Measurements from ENCODE around the gene PLEKHM1.

Gene PLEKHM1

DNA sequence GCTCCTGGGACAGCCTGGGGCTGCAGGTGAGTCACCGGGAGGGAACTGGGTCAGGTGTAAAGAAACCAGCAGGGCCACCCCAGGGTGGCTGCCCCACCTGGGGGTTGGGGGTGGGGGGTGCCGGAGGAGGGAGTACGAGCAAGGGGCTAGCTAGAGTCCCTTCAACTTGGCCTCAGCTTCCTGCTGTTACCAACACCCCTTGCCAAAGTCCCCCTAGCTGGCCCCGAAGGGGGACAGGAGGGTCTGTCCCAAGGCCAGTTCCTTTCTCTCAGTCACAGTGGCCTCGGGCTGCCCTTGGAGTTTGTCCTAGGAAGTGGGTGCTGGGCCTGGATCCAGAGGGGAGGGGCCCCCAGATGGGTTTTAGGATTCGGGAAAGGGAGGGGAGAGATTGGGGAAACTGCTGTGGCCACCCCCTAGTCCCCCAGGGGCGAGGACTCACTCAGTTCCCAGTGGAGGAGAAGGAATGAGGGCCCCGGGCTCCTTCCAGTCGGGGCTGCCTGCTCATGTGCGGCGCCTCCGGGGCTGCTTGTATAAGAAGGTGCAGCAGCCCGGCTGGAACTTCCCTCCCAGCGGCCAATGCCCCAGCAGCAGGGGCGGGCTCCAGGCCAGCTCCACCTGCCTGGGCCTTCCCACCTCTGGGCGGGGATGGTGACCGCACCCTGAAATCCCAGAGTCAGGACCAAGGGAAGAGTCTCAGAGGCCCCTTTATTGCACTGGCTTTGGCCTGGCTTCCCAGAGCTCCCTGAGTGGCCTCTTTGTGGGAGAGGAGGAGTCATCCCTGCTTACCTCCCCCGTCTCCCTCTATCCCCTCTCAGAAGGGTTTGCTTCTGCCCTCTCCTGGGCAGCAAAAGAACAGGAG is 65.2 kb downstream of the PLEKHM1 start:
- DNase-seq: peak; percentile 76

GRCh38 chr17:45424769-45425124 is 65.8 kb downstream of the PLEKHM1 start:
- no peak for DNase-seq

DNA sequence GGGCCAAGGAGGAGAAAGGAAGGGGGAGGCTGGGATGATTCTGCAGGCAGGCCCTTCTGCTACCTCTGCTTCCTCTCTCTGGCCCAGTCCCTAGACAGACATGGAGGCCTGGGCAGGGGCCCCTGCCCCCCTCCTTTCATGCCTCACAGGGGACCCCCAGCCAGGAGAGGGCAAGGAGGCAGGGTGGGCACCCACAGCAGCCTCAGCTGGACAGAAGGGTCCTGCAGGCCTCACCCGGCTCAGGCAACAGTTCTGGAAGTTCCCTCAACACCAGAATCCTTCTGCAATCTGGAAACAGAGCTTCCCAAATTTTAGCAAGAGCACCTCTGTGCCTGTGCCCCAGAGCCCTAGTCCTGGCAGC is 66.6 kb downstream of the PLEKHM1 start:
- DNase-seq: no peak

DNA sequence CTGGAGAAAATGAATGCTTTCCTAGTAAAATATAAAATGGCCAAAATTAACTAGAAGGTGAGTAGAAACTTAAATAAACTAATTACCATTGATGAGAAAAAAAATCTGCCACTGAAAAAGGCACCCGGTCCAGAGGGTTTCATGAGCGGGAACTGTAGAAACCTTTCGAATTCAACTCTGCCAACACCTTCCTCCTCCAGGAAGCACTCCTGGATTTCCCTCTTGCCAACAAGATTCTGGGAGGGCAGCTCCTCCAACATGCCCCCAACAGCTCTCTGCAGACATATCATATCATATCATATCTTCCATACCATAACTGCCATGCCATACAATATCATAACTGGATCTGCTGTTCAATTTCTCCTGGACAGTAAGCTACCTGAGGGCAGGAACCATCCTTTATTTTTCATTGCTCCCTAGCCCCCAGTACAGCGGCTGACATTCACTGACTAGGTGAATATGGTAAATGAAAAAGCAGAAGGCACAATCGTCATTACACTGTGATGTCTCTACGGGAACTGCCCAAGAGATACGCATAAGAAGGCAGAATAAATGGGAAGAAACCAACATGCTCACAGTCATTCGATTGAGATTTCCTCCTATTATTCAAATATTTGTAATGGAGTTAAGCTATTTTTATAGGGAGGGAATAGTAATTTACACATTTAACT is 67.1 kb downstream of the PLEKHM1 start:
- no peak for DNase-seq

DNA sequence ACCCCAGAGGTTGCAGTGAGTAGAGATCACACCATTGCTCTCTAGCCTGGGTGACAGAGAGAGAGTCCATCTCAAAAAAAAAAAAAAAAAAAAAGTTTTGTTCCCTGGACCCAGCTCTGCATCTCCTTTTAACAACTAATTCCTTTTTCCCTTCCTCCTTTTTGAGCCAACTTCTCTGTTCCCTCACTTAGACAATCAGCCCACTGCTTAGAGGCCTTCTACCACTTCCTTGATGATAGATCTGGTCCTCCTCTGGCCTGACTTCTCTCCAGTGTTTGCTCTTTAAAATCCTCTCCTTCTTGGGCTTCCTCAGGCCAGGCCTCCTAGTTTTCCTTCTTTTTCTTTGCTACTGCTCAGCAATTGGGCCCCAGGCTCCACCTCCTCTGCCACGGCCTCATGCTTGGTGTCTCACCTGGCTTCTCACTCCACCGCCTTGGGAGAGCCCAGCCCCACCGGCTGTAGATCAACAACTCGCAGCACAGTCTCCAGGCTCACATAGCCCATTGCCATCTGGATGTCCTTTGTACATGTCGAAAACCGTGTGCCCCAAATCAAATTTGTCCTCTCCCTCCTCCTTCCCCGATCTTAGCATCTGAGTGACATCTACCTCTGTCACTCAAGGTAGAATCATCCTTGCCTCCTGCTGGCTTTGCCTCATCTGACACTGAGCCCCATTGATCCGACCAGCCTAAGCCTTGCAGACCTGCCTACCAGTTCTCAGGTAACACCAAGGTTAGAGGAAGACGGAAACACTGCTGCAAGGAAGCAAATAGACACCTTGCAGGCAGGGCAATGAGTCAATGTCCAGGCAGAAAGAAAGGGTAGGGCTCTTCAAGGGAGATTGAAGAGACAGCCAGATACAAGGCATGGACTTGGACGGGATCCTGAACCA is 75.3 kb downstream of the PLEKHM1 start:
- DNase-seq: no peak

DNA sequence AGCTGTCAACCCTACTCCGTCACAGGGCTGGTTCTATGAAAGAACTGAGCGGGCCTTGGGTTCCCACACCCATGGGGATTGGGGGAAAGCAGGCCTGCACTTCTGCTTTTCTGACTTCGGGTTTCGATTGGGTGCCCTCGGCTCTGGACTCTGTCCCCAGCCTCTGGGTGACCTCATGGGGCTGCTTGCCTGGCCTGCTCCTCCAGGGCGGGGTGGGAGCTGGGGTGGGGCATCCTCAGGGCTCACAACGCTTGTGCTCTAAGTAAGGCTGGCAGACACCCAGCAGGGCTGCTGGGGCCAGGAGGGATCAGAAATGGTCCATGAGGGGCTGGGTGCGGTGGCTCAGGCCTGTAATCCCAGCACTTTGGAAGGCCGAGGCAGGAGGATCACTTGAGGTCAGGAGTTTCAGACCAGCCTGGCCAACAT is 77.0 kb downstream of the PLEKHM1 start:
- DNase-seq: no peak

- no peak for DNase-seq
Measured at GRCh38 chr17:45411348-45412105, 79.0 kb downstream of the PLEKHM1 start.

DNA sequence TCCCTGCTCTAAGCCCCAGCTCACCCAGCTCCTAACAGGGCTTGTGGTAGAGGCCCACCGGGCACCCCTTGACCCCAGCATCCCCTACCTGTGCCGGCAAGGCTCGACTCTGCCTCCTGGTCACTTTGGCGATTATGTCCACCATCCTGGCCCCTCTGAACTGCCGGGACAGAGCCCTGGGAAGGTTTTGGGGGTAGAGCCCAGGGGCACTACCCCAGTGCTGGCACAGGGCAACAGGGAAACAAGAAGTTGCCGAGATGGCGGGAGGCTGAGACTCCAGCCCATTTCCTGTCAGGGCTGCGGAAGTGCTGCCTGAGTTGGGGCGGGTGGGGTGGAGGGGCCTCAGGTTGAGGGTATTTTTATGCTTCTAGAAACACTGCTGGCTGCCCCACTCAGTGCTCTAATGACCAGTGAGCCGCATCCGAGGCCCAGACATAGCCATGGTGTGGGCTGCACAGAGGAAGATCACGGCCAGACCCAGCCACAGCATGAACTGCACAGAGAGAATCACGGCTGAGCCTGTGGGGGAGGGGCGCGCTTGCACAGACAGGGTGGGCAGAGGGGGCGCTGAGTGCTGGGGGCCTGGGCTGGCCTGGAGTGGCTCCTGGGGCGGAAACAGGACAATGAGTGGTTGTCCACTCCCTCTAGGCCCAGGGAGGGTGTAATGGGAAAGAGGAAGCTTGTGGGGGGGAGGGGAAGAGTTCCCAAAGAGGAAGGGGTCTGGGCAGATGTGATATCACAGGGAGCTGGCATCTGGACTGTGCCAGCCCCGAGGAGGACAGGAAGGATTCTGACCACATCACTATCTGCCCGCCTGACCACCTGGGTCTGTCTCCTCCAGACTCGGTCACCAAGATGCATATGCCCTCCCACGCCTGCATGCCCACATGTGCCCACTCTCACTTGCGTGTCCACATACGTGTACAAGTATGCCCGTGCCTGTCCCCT is 80.1 kb downstream of the PLEKHM1 start:
- no peak for DNase-seq

GRCh38 chr17:45409659-45410076 is 80.9 kb downstream of the PLEKHM1 start:
- DNase-seq: no peak

DNA sequence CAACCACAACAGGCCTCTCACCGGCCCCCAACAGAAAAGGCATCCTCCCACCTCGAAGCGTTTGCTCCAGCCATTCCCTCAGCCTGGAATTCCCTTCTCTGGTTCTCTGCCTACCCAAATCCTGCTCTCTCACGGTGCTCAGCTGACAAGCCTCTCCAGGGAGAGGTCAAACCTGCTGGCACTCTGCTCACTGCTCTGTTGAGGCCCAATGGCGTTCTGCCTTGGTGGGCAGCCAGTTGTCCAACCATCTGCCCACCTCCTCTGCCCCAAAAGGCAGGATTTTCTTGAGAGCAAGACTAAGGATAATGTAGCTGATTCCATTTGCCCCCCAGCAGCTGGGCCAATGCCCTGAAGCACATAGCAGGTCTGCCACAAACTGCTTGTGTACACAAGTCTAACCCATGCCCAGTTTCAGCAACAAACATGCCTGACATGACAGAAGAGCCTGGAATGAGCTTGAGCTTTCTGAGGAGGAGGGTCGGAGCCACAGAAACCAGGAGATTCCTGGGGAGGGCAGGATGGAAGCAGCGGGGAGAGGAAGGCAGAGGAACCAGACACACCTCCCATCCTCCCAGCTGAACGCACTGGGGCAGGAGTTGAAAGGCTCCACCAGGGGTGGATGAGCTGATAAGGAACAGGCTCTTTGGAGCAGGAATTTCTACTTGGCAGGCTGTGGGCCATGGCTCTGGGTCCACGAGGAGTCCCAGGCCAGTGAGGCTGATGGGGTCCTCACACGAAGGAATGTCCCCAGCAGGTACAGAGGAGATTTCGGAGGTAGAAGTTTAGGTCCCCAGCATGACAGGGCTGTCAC is 81.7 kb downstream of the PLEKHM1 start:
- DNase-seq: no peak

DNA sequence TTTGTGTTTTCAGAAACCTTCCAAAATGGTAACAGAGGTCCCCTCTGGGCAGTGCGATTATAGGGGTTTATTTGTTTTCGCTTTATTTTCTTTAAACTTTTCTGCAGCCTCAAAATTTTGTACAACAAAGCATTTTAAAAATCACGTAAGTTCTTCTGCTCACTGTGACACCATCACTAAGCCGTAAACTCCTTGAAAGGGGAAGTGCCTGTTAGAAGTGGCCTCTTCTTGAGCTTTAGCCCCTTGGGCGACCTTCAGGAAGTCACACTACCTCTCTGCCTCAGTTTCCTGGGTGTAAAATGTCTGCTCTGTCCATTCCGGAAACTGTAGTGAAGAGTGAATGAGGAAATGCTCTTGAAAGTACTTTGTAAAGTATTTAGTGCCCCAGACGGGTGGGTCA is 84.4 kb downstream of the PLEKHM1 start:
- DNase-seq: no peak

GRCh38 chr17:45405250-45406086 is 85.1 kb downstream of the PLEKHM1 start:
- no peak for DNase-seq

DNA sequence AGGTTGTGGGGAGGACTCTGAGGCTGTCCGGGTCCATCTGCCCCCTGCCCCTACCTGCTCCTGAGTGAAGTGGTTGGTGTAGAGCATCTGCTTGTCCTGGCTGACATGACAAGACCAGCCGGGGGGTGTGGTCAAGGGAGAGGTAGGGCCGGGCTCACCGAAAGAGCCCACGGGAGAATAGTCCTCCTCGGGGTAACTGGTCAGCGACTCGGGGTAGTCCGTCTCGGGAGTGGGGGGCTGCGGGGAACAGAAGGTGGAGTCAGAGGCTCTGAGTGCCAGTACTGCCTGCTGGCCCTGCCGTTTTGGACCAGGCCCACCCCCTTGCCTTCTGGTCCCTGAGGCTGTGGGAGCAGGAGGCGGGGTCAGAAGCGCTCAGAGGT is 85.7 kb downstream of the PLEKHM1 start:
- no peak for DNase-seq

DNA sequence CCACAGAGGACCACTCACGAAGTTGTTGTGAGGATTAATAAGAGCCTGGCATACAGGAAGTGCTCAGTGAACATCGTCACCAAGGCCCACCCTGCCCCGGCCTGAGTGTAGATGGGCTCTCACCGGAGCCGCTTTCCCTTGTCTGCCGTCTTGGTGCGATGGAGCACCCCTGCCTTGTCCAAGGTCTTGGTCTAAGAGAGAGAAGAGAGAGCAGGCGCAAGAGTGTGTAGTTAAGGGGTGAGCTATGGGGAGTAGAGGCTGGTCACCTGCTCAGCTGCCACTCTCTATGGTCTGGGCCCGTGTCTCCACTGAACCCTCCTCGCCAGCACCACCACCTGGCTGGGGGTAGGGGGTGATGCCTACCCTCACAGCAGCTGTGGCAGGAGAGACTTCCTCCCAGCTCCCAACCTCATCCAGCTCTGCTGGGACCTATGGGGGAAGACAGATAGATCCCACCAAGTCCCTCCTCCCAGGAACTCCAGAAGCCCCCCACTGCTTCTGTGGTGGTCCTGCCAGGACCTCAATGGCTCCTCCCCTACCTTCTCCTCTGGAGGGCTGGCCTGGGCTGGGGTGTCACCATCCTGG is 86.5 kb downstream of the PLEKHM1 start:
- DNase-seq: no peak

DNA sequence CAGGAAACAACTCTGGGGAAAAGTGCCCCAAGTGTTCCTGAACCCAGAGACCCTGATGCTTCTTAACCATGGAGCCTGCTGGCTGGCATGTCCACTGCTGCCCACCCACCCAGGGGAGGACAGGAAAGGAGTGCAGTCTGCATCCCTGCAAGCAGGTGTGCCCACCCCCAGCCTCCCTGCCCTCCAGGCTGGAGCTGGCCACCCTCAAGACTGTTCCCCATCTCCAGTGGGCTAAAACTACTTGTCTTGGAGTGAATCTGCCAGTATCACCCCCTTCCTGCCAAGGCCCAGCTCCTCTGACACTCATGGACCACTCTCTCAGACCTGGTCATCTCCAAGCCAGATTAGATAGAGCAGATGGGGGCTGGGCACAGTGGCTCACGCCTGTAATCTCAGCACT is 87.6 kb downstream of the PLEKHM1 start:
- no peak for DNase-seq

DNA sequence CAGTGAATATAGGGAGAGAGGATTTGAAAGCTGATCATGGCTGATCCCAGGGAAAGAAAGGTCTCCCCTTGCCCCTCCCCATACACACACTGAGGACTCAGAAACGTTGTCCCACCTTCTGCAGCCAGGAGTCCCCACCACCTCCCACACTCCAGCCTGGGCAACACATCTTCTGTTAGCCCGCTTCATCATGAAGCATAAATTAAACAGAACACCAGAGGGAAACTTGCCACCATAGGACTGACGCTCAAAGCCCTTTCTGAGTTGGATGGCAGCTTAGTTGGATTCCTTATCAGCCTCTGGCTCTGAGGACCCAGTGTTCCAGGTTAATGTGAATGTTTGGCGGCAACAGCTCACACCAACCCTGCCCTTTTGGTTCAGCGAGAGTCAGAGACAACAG is 91.7 kb downstream of the PLEKHM1 start:
- no peak for DNase-seq

GRCh38 chr17:45397796-45398195 is 92.7 kb downstream of the PLEKHM1 start:
- no peak for DNase-seq

- no peak for DNase-seq
Measured at GRCh38 chr17:45396496-45397205, 93.9 kb downstream of the PLEKHM1 start.

All from fibroblast of skin of right biceps (primary cell).